ENCODE results near the gene LTBP2. TPM values are rescaled to one million over a fixed set of nuclear protein-coding genes. Genes with fewer than 3 reads are reported as not detected.

The LTBP2 gene
- total RNA-seq, 3 donors from 2014 or later (not counting 1 experiment from before 2014, with no cell fraction given): 2.1 to 3.7 (median 3.0) TPM

DNA sequence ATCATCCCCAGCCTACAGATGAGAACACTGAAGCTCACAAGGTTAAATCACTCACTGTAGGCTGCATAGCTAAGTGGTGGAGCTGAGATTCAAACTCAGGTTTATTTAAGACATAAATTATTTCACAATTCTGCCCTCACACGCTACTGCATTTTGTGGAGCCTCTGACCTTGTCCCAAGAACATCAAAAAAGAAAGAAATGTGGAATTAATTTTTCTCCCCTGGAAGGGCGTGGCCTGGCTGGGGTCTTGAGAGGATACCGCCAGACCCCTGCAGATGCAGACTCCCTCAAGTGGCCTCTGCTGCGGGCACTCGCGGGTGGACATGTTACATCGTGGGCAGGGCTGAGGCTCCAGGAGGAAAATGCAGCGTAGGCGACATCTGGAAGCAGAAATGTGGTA lies 40.6 kb downstream of the LTBP2 start:
- DNase-seq (no peak), ATAC-seq (no peak)
- peaks cover 32 to 41% of the 10 kb centered on the region in 2 donors for H3K4me1 Mint-ChIP-seq
- H3K4me3 Mint-ChIP-seq: peak overlapping the region; percentile 37
- intact Hi-C loops (cut with micrococcal nuclease): no loop called here
- no peaks in the 10 kb centered on the region for H3K36me3 Mint-ChIP-seq
- H3K4me1 ChIP-seq (ENCODE audit: control insufficient read depth, insufficient read depth, low read length): peaks cover 41% of the 10 kb centered on the region
- peaks cover 49% of the 10 kb centered on the region for H3K27me3 ChIP-seq (ENCODE audit: control insufficient read depth, insufficient read depth, low read length)
- H3K27ac ChIP-seq (ENCODE audit: low read length): no peak overlapping the region
- TF ChIP-seq, protein P1, sequence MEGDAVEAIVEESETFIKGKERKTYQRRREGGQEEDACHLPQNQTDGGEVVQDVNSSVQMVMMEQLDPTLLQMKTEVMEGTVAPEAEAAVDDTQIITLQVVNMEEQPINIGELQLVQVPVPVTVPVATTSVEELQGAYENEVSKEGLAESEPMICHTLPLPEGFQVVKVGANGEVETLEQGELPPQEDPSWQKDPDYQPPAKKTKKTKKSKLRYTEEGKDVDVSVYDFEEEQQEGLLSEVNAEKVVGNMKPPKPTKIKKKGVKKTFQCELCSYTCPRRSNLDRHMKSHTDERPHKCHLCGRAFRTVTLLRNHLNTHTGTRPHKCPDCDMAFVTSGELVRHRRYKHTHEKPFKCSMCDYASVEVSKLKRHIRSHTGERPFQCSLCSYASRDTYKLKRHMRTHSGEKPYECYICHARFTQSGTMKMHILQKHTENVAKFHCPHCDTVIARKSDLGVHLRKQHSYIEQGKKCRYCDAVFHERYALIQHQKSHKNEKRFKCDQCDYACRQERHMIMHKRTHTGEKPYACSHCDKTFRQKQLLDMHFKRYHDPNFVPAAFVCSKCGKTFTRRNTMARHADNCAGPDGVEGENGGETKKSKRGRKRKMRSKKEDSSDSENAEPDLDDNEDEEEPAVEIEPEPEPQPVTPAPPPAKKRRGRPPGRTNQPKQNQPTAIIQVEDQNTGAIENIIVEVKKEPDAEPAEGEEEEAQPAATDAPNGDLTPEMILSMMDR (IDR thresholded peaks at IDR 0.05): no peak
- H3K9me3 ChIP-seq (ENCODE audit: control insufficient read depth, insufficient read depth, low read length): no peaks in the 10 kb centered on the region
- WGBS (ENCODE audit: insufficient coverage): 22% methylated on average over 9 of the region's 9 CpGs
- H3K27ac Mint-ChIP-seq: no peak overlapping the region
- H3K27me3 Mint-ChIP-seq (ENCODE audit: low read depth in 2 of 2): peaks cover 69 to 72% of the 10 kb centered on the region in 2 donors
- H3K36me3 ChIP-seq (ENCODE audit: control insufficient read depth, insufficient read depth, low read length): no peaks in the 10 kb centered on the region
- no peaks in the 10 kb centered on the region for H3K9me3 Mint-ChIP-seq
- H3K4me3 ChIP-seq (ENCODE audit: low read length): no peak overlapping the region

DNA sequence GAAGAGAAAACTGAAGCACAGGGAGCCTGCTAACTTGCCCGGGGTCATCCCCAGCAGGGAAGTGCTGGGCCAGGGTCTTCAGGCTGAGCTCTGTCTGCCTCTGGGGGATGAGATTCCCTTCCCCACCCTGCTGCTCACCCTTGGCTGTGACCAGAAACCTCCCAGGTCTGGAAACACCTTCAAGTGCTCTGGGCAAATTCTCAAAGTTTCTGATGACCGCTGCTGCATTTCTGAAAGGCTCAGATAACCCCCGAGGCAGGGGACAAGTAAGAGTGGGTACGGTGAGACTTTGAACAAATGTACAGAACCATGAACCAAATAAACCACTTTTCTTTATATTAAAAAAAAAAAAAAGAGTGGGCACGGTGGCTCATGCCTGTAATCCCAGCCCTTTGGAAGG lies 41.3 kb downstream of the LTBP2 start:
- H3K27ac ChIP-seq (ENCODE audit: low read length): no peak overlapping the region
- peaks cover 47% of the 10 kb centered on the region for H3K27me3 ChIP-seq (ENCODE audit: control insufficient read depth, insufficient read depth, low read length)
- intact Hi-C loops (cut with micrococcal nuclease): no loop called here
- no peaks in the 10 kb centered on the region for H3K9me3 ChIP-seq (ENCODE audit: control insufficient read depth, insufficient read depth, low read length)
- peaks cover 41% of the 10 kb centered on the region for H3K4me1 ChIP-seq (ENCODE audit: control insufficient read depth, insufficient read depth, low read length)
- ATAC-seq: no peak
- no peaks in the 10 kb centered on the region for H3K36me3 Mint-ChIP-seq
- no peak overlapping the region for H3K27ac Mint-ChIP-seq
- no peaks in the 10 kb centered on the region for H3K9me3 Mint-ChIP-seq
- 90% methylated on average over 5 of the region's 5 CpGs for WGBS (ENCODE audit: insufficient coverage)
- H3K36me3 ChIP-seq (ENCODE audit: control insufficient read depth, insufficient read depth, low read length): no peaks in the 10 kb centered on the region
- no peak for DNase-seq
- peaks cover 69 to 72% of the 10 kb centered on the region in 2 donors for H3K27me3 Mint-ChIP-seq (ENCODE audit: low read depth in 2 of 2)
- H3K4me3 ChIP-seq (ENCODE audit: low read length): no peak overlapping the region
- no peak overlapping the region for H3K4me3 Mint-ChIP-seq
- H3K4me1 Mint-ChIP-seq: peaks cover 32 to 38% of the 10 kb centered on the region in 2 donors
- TF ChIP-seq, protein P1 (IDR thresholded peaks at IDR 0.05): no peak

DNA sequence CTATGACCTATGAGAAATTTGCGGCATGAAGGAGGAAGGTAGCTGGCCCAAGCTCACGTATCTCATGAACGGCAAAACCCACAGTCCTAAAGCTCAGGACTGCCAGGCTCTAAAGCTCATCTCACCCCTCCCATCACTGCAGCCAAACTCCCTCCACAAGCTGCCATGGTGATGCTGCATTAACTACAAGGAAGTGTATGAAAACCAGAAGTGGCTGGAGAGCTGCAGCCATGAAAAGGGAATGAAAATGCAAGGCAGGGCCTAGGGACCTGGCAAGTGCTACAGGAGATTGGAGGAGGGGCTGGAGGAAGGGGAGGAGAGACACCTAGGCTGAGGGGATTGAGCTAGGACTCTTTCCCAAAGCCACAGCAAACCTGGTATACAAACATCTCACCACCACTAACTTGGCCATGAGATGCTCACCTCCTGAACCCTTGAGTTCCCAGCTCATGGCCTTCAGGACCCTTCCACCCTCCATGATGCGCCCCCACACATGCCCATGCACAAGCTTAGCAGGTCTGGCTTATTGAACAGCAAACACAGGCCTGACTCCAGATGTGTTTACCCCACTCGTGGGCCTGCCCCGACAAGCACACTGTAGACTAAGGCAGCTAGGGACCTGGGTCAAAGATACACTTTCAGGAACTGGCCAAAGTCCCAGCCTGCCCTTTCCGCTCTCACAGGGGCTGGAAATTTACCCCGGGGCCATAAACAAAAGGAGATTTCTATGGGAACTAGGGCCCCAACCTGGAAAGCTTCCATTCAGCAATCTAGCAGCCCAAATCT lies 42.0 kb downstream of the LTBP2 start:
- H3K4me3 ChIP-seq (ENCODE audit: low read length): no peak overlapping the region
- H3K36me3 Mint-ChIP-seq: no peaks in the 10 kb centered on the region
- TF ChIP-seq, protein P1 (IDR thresholded peaks at IDR 0.05): no peak
- 96% methylated on average over 7 of the region's 8 CpGs for WGBS (ENCODE audit: insufficient coverage)
- peaks cover 40% of the 10 kb centered on the region for H3K4me1 ChIP-seq (ENCODE audit: control insufficient read depth, insufficient read depth, low read length)
- no peak overlapping the region for H3K27ac ChIP-seq (ENCODE audit: low read length)
- H3K4me3 Mint-ChIP-seq: no peak overlapping the region
- peaks cover 75 to 79% of the 10 kb centered on the region in 2 donors for H3K27me3 Mint-ChIP-seq (ENCODE audit: low read depth in 2 of 2)
- no peak for DNase-seq
- H3K9me3 ChIP-seq (ENCODE audit: control insufficient read depth, insufficient read depth, low read length): no peaks in the 10 kb centered on the region
- H3K4me1 Mint-ChIP-seq: peaks cover 32 to 38% of the 10 kb centered on the region in 2 donors
- no peak for ATAC-seq
- intact Hi-C loops (cut with micrococcal nuclease): no loop called here
- peaks cover 46% of the 10 kb centered on the region for H3K27me3 ChIP-seq (ENCODE audit: control insufficient read depth, insufficient read depth, low read length)
- H3K36me3 ChIP-seq (ENCODE audit: control insufficient read depth, insufficient read depth, low read length): no peaks in the 10 kb centered on the region
- H3K27ac Mint-ChIP-seq: no peak overlapping the region
- no peaks in the 10 kb centered on the region for H3K9me3 Mint-ChIP-seq
